GM23338 (cell line): Measurements from ENCODE around the gene CHD2. TPM values are rescaled to one million over a fixed set of nuclear protein-coding genes. Genes with fewer than 3 reads are reported as not detected.
A peak's percentile ranks its signal among the peaks of the same experiment; 100 is the strongest.

ENCODE experiments used
- ATAC-seq: fragments of 200-7000 bp; cut with Tn5 transposase; 3 replicates; pipeline ENCODE4 v1.9.1; 2020
- DNase-seq: peaks from one replicate; pipeline ENCODE4 v3.0.0-alpha.2; 2015; ENCODE audit warnings: low spot score
- H2AFZ ChIP-seq: fragments of 200-600 bp; sonication (generic); 2 replicates; pipeline ENCODE4 v1.8.0; 2016; ENCODE audit warnings: antibody characterized with exemption, mild to moderate bottlenecking, moderate library complexity
- H3F3A ChIP-seq: fragments of 200-600 bp; sonication (generic); replicated peaks from 2 replicates; pipeline ENCODE4 v1.8.0; 2017; ENCODE audit warnings: antibody characterized with exemption, mixed run types, low read depth
- H3K27ac ChIP-seq: fragments of 200-600 bp; sonication (generic); 2 replicates; pipeline ENCODE4 v1.6.1; 2016; ENCODE audit warnings: low read depth
- H3K27me3 ChIP-seq: fragments of 200-600 bp; sonication (generic); 2 replicates; pipeline ENCODE4 v1.8.0; 2016; ENCODE audit warnings: mild to moderate bottlenecking, mixed run types, moderate library complexity; ENCODE audit not compliant: insufficient read depth
- H3K36me3 ChIP-seq: fragments of 200-600 bp; sonication (generic); 2 replicates; pipeline ENCODE4 v1.8.0; 2016; ENCODE audit warnings: mild to moderate bottlenecking; ENCODE audit not compliant: insufficient read depth
- H3K4me1 ChIP-seq: fragments of 200-600 bp; sonication (generic); 2 replicates; pipeline ENCODE4 v1.8.0; 2016; ENCODE audit warnings: mild to moderate bottlenecking, moderate library complexity; ENCODE audit not compliant: insufficient read depth
- H3K4me2 ChIP-seq: fragments of 200-600 bp; sonication (generic); 2 replicates; pipeline ENCODE4 v1.7.1; 2017; ENCODE audit warnings: mixed run types
- H3K4me3 ChIP-seq: fragments of 200-600 bp; sonication (generic); 2 replicates; pipeline ENCODE4 v1.6.1; 2016; ENCODE audit warnings: mixed run types
- H3K79me2 ChIP-seq: fragments of 200-600 bp; sonication (generic); replicated peaks from 2 replicates; pipeline ENCODE4 v1.8.0; 2017; ENCODE audit warnings: mild to moderate bottlenecking; ENCODE audit not compliant: insufficient read depth
- H3K9me2 ChIP-seq: fragments of 200-600 bp; sonication (generic); 2 replicates; pipeline ENCODE4 v1.8.0; 2017; ENCODE audit not compliant: insufficient read depth
- H4K20me1 ChIP-seq: fragments of 200-600 bp; sonication (generic); replicated peaks from 2 replicates; pipeline ENCODE4 v1.8.0; 2017; ENCODE audit warnings: mild to moderate bottlenecking; ENCODE audit not compliant: insufficient read depth
- H3K27ac Mint-ChIP-seq: 2 replicates; pipeline ENCODE4 v1.8.0; 2020; ENCODE audit warnings: inconsistent platforms, mild to moderate bottlenecking, moderate library complexity, mixed read lengths
- H3K27me3 Mint-ChIP-seq: 3 replicates; pipeline ENCODE4 v1.8.0; 2022; ENCODE audit warnings: low read depth, mild to moderate bottlenecking, moderate library complexity, mixed read lengths, inconsistent platforms; ENCODE audit not compliant: insufficient read depth, poor library complexity
- H3K36me3 Mint-ChIP-seq: 3 replicates; pipeline ENCODE4 v1.8.0; 2021; ENCODE audit warnings: low read depth, mild to moderate bottlenecking, inconsistent platforms, moderate library complexity, mixed read lengths
- H3K4me1 Mint-ChIP-seq: 3 replicates; pipeline ENCODE4 v1.8.0; 2020; ENCODE audit warnings: mild to moderate bottlenecking, inconsistent platforms, mixed read lengths
- H3K4me3 Mint-ChIP-seq: 3 replicates; pipeline ENCODE4 v1.8.0; 2021; ENCODE audit warnings: moderate library complexity, mild to moderate bottlenecking, inconsistent platforms, mixed read lengths
- H3K9me3 Mint-ChIP-seq: 3 replicates; pipeline ENCODE4 v1.8.0; 2020; ENCODE audit warnings: moderate library complexity, mild to moderate bottlenecking, inconsistent platforms, mixed read lengths
- CTCF ChIP-seq, 2 experiments: fragments of 200-600 bp in 1 of 2; sonication (generic) in 1 of 2; conservative IDR thresholded peaks; 2 replicates each; pipeline versions ENCODE4 v1.5.1 to v1.6.1; 2016 to 2017; ENCODE audit warnings: antibody characterized with exemption in 2 of 2, low read depth in 2 of 2, mild to moderate bottlenecking in 2 of 2, moderate library complexity in 1 of 2
- NANOG ChIP-seq: IDR thresholded peaks from 2 replicates; pipeline ENCODE4 v1.6.1; 2016; ENCODE audit warnings: antibody characterized with exemption, borderline replicate concordance
- POLR2AphosphoS5 ChIP-seq: IDR thresholded peaks from 2 replicates; pipeline ENCODE4 v1.6.1; 2016; ENCODE audit warnings: antibody characterized with exemption, low read depth
- REST ChIP-seq: IDR thresholded peaks from one replicate; pipeline ENCODE4 v1.6.1; 2018; ENCODE audit warnings: antibody characterized with exemption; ENCODE audit not compliant: unreplicated experiment
- ZNF114 ChIP-seq: fragments of 250-450 bp; sonication (Bioruptor Pico); IDR thresholded peaks from 2 replicates; pipeline ENCODE4 v1.5.0; 2020; ENCODE audit warnings: mild to moderate bottlenecking, moderate library complexity
- ZNF331 ChIP-seq: fragments of 250-450 bp; sonication (Bioruptor Pico); IDR thresholded peaks from 2 replicates; pipeline ENCODE4 v1.5.0; 2020; ENCODE audit warnings: low read depth, mild to moderate bottlenecking, moderate library complexity
- polyA plus RNA-seq: library from polyadenylated mRNA; unstranded; fragments of >200 nt; fragmentation: Nextera tagmentation; extraction: Ambion mirVana; gene quantifications from 2 replicates; pipeline ENCODE4 v1.2.1, GENCODE V29; 2016
- total RNA-seq: library from RNA; depleted of rRNA; stranded (reverse); fragments of >200 nt; shearing (Covaris generic); gene quantifications from 2 replicates; pipeline ENCODE4 v1.2.3, GENCODE V29; 2014

The CHD2 gene
- total and polyA plus RNA-seq, 2 experiments from 2014 or later: 119 to 130 TPM

GRCh38 chr15:92954002-92954401 is 53.9 kb downstream of the CHD2 start:
- Histone ChIP-seq H3K36me3 (peaks cover 80% of the 10 kb centered on the region), H3K4me1 (no peaks in the 10 kb centered on the region)

GRCh38 chr15:92954578-92954977 is 54.5 kb downstream of the CHD2 start:
- Mint-ChIP-seq H3K27ac (no peak overlapping the region), H3K4me3 (no peak overlapping the region), H3K27me3 (no peaks in the 10 kb centered on the region), H3K4me1 (no peaks in the 10 kb centered on the region), H3K36me3 (peaks cover 85% of the 10 kb centered on the region), H3K9me3 (peaks cover 9% of the 10 kb centered on the region)
- ATAC-seq (no peak; the same call in 2 of the 3 replicates), DNase-seq (peak; percentile 50)
- H3K4me2 ChIP-seq: no peak overlapping the region
- peaks cover 2% of the 10 kb centered on the region; the same call in 1 of the 2 replicates for H3F3A ChIP-seq
- H3K27ac ChIP-seq: no peak overlapping the region
- no peaks in the 10 kb centered on the region for H3K9me2 ChIP-seq
- H2AFZ ChIP-seq: no peak overlapping the region
- peak; percentile 61 to 69 for TF ChIP-seq CTCF (conservative IDR thresholded peaks at IDR 0.05; ENCODE audit: low read depth in 2 of 2)
- TF ChIP-seq NANOG: no peak
- no peak for TF ChIP-seq ZNF114 (CRISPR knock-in tag)
- TF ChIP-seq POLR2AphosphoS5: no peak
- H3K27me3 ChIP-seq: no peaks in the 10 kb centered on the region
- H3K36me3 ChIP-seq: peaks cover 75% of the 10 kb centered on the region
- H3K4me1 ChIP-seq: no peaks in the 10 kb centered on the region
- H3K4me3 ChIP-seq: no peak overlapping the region
- H4K20me1 ChIP-seq: peaks cover 8% of the 10 kb centered on the region
- H3K79me2 ChIP-seq: peaks cover 45% of the 10 kb centered on the region

More at GRCh38 chr15:92954002-92954401, 53.9 kb downstream of the CHD2 start:
- Histone ChIP-seq H3K79me2 (peaks cover 45% of the 10 kb centered on the region), H2AFZ (no peak overlapping the region), H3F3A (peaks cover 7% of the 10 kb centered on the region; the same call in 1 of the 2 replicates), H3K4me3 (no peak overlapping the region), H3K27ac (no peak overlapping the region), H3K4me2 (no peak overlapping the region), H3K27me3 (no peaks in the 10 kb centered on the region), H4K20me1 (peaks cover 8% of the 10 kb centered on the region), H3K9me2 (no peaks in the 10 kb centered on the region)
- TF ChIP-seq NANOG (no peak), ZNF331 (CRISPR knock-in tag) (no peak)
- ATAC-seq: no peak
- no peak for DNase-seq
- Mint-ChIP-seq H3K4me3 (no peak overlapping the region), H3K4me1 (no peaks in the 10 kb centered on the region), H3K9me3 (peaks cover 15% of the 10 kb centered on the region), H3K27ac (no peak overlapping the region), H3K36me3 (peaks cover 85% of the 10 kb centered on the region), H3K27me3 (no peaks in the 10 kb centered on the region)

GRCh38 chr15:92955706-92956105 is 55.6 kb downstream of the CHD2 start:
- Histone ChIP-seq H2AFZ (no peak overlapping the region), H3K79me2 (peaks cover 56% of the 10 kb centered on the region), H3K27me3 (no peaks in the 10 kb centered on the region), H3K4me3 (no peak overlapping the region), H3K27ac (no peak overlapping the region), H4K20me1 (peaks cover 8% of the 10 kb centered on the region), H3K4me2 (no peak overlapping the region), H3K9me2 (no peaks in the 10 kb centered on the region), H3K36me3 (peaks cover 63% of the 10 kb centered on the region), H3K4me1 (no peaks in the 10 kb centered on the region), H3F3A (no peaks in the 10 kb centered on the region; the same call in 1 of the 2 replicates)
- TF ChIP-seq REST: no peak
- Mint-ChIP-seq H3K9me3 (no peaks in the 10 kb centered on the region; the same call in 2 of the 3 replicates), H3K27ac (no peak overlapping the region), H3K27me3 (no peaks in the 10 kb centered on the region), H3K4me3 (no peak overlapping the region), H3K36me3 (peaks cover 82% of the 10 kb centered on the region), H3K4me1 (no peaks in the 10 kb centered on the region)
- no peak for DNase-seq
- ATAC-seq: no peak
